LHCN-M2 (cell line): Measurements from ENCODE around the gene MKLN1. TPM values are rescaled to one million over a fixed set of nuclear protein-coding genes. Genes with fewer than 3 reads are reported as not detected.

Experiments used
- DNase-seq: peaks from one replicate; pipeline ENCODE4 v3.0.0-alpha.2; 2012; ENCODE audit warnings: low read depth
- total RNA-seq: library from RNA; depleted of rRNA; stranded (reverse); fragments of >200 nt; gene quantifications from 2 replicates; pipeline ENCODE4 v1.2.3, GENCODE V29; 2014

Gene MKLN1
- total RNA-seq, 1 experiment from 2014 or later = 40.5 TPM

DNA sequence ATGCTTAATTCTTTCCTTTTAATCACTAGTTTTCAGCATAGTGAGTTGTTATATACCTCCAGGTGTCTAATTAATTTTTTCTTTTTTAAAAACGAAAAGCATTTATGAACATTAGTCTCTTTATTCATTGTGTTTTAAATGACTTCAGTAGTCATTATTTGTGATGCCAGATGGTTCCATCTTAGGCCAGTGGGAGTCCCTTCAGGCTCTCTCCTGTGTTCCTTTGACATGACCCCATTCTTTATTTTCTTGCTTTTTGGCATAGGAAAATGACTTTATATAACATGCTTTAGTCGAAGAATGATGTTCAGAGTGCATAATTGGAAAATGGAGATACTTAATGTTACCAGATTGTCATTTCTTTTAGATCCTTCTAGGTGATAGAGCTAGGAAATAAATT lies 24.4 kb downstream of the MKLN1 start:
- DNase-seq = no peak

- DNase-seq = peak; percentile 26
Observed at GRCh38 chr7:131354390-131354789, 26.7 kb downstream of the MKLN1 start.

DNA sequence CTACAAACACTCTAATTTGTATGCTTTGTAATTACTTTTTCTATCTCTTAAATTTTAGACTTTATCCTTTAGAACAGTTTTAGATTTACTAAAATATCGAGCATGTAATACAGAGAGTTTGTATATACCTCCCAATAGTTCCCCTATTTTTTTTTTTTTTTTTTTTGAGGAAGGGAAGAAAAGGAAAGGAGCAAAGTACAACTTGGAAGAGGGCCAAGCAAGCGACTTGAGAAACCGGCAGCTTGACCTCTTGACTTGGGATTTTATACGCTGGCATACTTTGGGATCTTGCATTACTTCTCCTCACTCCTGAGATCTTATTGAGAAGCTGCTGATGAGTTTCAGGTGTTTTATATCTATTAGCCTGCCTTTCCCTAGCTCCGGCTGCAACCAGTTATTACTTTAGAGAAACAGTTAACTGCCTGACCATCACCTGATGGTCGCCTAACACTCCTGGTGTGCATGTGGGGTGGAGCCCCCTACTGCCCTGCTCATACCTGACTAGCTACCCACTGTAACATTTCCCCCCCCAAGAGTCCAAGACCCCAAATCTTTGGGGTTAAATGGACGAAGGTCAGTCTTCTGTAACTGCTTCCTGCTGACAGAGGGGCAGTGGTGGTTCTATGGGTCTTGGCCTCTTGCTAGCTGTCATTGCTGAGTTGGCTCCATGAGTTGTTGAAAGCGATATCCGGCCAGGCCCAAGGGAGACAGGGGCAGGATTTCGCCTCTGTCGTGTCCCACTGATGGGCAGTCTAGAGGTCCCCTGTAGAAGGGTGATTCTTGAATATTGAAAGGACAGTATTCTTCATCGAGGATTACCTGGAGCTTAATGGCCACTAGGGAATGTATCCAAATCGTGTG lies 28.5 kb downstream of the MKLN1 start:
- DNase-seq = no peak

DNA sequence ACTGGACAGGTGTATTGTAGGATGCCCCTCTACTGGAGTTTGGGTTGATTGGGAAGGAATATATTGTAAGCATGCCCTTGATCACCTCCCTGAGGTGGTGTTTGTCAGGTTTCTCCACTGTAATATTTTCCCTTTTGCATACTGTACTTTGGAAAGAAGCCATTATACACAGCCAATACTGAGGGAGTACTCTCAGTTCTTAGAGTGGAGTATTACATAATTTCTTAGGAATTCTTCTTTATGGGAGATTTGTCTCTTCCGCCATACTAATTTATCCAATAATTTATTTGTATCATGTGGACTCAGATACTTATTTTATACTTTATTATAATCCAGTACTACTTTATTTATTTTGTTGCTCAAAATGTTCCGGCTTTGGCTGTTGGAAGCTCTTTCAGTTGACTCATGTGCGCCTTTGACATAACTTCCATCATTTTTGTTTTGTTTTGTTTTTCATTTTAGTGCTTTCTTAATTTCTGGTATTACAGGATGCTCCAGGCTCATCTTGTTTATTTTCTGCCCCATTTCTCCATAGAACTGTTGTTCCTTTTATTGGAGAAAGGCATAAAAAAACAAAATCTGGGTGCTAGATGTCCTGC lies 29.7 kb downstream of the MKLN1 start:
- DNase-seq = peak; percentile 17

- DNase-seq = no peak
Observed at GRCh38 chr7:131358636-131359035, 31.0 kb downstream of the MKLN1 start.

GRCh38 chr7:131359136-131359776 lies 31.6 kb downstream of the MKLN1 start:
- DNase-seq = no peak

DNA sequence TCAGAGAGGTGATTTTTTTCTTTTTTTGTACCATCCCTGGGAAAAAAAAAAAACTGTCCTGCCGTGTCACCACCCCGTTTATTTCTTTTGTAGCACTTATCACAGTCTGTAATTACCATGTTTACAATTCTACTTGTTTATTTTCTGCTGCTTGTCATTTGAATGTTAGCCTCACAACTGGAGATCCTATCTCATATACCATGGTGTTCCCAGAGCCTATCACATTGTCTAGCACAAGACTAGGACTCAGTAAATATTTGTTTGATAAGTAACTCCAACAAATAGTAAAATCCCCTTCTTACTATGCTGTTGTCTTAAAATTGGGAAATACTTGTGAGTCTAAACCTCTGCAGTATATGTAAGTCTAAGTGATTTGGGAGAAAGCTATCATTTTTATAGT lies 36.0 kb downstream of the MKLN1 start:
- no peak for DNase-seq

DNA sequence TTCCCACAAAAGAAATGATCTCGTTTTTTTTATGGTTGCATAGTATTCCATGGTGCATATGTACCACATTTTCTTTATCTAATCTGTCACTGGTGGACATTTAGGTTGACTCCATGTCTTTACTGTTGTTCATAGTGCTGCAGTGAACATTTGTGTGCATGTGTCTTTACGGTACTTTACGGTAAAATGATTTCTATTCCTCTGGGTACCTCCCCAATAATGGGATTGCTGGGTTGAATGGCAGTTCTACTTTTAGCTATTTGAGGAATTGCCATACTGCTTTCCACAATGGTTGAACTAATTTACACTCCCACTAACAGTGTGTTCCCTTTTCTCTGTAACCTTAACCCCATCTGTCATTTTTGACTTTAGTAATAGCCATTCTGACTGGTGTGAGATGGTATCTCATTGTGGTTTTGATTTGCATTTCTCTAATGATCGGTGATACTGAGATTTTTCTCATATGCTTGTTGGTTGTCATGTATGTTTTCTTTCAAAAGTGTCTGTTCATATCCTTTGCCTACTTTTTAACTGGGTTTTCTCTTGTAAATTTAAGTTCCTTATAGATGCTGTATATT lies 37.2 kb downstream of the MKLN1 start:
- DNase-seq = no peak

DNA sequence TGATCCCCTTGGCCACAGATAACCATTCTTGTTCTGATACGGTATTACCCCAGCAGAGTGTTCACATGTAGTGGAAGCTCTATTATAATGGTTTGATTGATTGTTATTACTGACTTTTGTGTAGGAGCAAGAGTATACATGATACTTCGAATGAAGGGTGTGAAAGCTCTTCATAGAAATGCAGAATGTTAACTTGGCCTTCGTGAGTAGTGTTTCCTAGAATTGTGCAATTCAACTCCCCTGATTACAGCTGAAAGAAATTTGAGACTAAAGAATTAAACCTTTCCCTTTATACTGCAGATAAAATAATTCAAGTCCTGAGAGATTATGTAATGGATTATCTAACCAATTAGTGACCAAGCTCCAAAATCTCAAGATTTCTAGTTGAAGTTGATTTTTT lies 38.2 kb downstream of the MKLN1 start:
- DNase-seq = peak; percentile 25

DNA sequence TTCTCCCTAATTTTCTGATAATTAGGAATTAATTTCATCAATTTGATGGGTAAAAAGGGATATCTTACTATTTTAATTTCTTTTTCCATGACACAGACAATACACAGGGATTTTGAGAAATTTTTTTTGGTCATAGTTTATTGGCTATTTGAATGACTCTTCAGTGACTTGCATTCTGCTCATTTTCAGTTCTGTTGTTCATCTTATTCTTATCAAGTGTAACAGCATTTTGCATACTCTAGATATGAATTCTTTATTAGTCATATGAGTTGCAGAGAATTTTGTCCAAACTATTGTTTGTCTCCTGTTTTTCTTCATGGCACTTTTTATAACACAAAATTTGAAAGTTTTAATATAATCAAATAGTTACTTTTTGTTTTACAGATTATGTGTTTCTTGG lies 41.7 kb downstream of the MKLN1 start:
- peak; percentile 12 for DNase-seq

- peak; percentile 66 for DNase-seq
Observed at GRCh38 chr7:131370523-131370968, 42.9 kb downstream of the MKLN1 start.

GRCh38 chr7:131371411-131371810 lies 43.7 kb downstream of the MKLN1 start:
- no peak for DNase-seq

- no peak for DNase-seq
Observed at GRCh38 chr7:131372554-131372953, 44.9 kb downstream of the MKLN1 start.

GRCh38 chr7:131374821-131375220 lies 47.1 kb downstream of the MKLN1 start:
- no peak for DNase-seq

- DNase-seq = peak; percentile 76
Observed at GRCh38 chr7:131381069-131381838, 53.6 kb downstream of the MKLN1 start.

- peak; percentile 62 for DNase-seq
Observed at GRCh38 chr7:131383417-131384285, 56.0 kb downstream of the MKLN1 start.

DNA sequence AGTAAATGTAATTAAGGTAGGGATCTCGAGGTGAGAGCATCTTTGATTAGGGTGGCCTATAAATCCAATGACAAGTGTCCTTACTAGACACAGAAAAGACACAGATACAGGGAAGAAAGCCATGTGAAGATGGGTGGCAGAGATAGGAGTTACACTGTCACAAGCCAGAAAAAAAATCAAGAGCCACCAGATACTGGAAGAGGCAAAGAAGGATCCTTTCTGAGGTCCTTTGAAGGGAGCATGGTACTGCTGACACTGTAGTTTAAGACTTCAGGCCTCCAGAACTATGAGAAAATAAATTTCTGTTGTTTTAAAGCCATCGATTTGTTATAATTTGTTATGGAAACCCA lies 56.6 kb downstream of the MKLN1 start:
- no peak for DNase-seq

- DNase-seq = no peak
Observed at GRCh38 chr7:131385039-131385605, 57.4 kb downstream of the MKLN1 start.

- DNase-seq = no peak
Observed at GRCh38 chr7:131388126-131388525, 60.5 kb downstream of the MKLN1 start.

DNA sequence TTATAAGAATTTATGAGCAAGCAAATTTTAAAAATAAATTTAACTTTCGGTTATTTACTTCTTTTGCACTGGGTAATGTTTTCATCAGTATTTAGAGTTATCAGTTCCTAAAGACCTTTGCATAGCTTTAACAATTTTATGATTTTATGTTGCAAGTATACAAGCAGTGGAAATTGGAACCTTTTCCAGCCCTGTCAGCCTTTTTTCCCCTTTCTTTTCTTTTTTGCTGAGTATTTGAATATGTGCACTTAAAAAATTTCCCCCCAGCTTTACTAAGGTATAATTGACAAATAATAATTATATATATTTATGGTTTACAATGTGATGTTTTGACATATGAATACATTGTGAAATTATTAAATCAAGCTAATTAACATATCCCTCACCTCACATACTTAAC lies 62.6 kb downstream of the MKLN1 start:
- DNase-seq = no peak
